ENCODE data around the gene ARHGAP15. TPM values are rescaled to one million over a fixed set of nuclear protein-coding genes. Genes with fewer than 3 reads are reported as not detected.

The ARHGAP15 gene
- total RNA-seq, 4 donors from 2014 or later, result 3.4 to 9.3 (median 6.4) TPM

- no peaks in the 10 kb centered on the region for H3K27me3 ChIP-seq
- 78 to 80% methylated on average over 2 to 5 of the region's 5 CpGs for WGBS, 2 donors (ENCODE audit: low coverage in 1 of 2)
- no peak for ATAC-seq
- no peaks in the 10 kb centered on the region for H3K36me3 ChIP-seq
- H3K4me1 ChIP-seq, result peaks cover 0 to 2% (median 0%) of the 10 kb centered on the region in 3 donors
- TF ChIP-seq POLR2A (IDR thresholded peaks at IDR 0.05), result no peak
- no peak for TF ChIP-seq EP300 (IDR thresholded peaks at IDR 0.05)
- no peak for TF ChIP-seq CTCF (IDR thresholded peaks at IDR 0.05)
- no peak for TF ChIP-seq POLR2AphosphoS5 (IDR thresholded peaks at IDR 0.05)
- H3K4me3 ChIP-seq, result no peak overlapping the region
- no peaks in the 10 kb centered on the region for H3K9me3 ChIP-seq
- H3K27ac ChIP-seq, result no peak overlapping the region
Measured at GRCh38 chr2:143679617-143680016, 550.4 kb downstream of the ARHGAP15 start.

GRCh38 chr2:143680885-143681405 lies 551.7 kb downstream of the ARHGAP15 start:
- Histone ChIP-seq H3K27me3 (no peaks in the 10 kb centered on the region), H3K4me1 (peaks cover 0 to 8% (median 3%) of the 10 kb centered on the region in 3 donors), H3K27ac (no peak overlapping the region), H3K9me3 (no peaks in the 10 kb centered on the region), H3K4me3 (no peak overlapping the region), H3K36me3 (no peaks in the 10 kb centered on the region)
- WGBS, 2 donors (ENCODE audit: low coverage in 1 of 2), result 93 to 100% methylated on average over 1 to 3 of the region's 3 CpGs
- no peak for ATAC-seq
- no peak for TF ChIP-seq POLR2A (IDR thresholded peaks at IDR 0.05)
- TF ChIP-seq POLR2AphosphoS5 (IDR thresholded peaks at IDR 0.05), result no peak
- TF ChIP-seq CTCF (IDR thresholded peaks at IDR 0.05), result no peak
- TF ChIP-seq EP300 (IDR thresholded peaks at IDR 0.05), result no peak

- TF ChIP-seq EP300 (IDR thresholded peaks at IDR 0.05) (no peak), POLR2A (IDR thresholded peaks at IDR 0.05) (no peak), CTCF (IDR thresholded peaks at IDR 0.05) (no peak), POLR2AphosphoS5 (IDR thresholded peaks at IDR 0.05) (no peak)
- Histone ChIP-seq H3K4me3 (no peak overlapping the region), H3K4me1 (peaks cover 0 to 8% (median 3%) of the 10 kb centered on the region in 3 donors), H3K36me3 (no peaks in the 10 kb centered on the region), H3K9me3 (no peaks in the 10 kb centered on the region), H3K27me3 (no peaks in the 10 kb centered on the region), H3K27ac (no peak overlapping the region)
- no peak for ATAC-seq
- 64 to 87% methylated on average over 5 of the region's 5 CpGs for WGBS, 2 donors (ENCODE audit: low coverage in 1 of 2)
Measured at GRCh38 chr2:143682436-143683055, 553.3 kb downstream of the ARHGAP15 start.

DNA sequence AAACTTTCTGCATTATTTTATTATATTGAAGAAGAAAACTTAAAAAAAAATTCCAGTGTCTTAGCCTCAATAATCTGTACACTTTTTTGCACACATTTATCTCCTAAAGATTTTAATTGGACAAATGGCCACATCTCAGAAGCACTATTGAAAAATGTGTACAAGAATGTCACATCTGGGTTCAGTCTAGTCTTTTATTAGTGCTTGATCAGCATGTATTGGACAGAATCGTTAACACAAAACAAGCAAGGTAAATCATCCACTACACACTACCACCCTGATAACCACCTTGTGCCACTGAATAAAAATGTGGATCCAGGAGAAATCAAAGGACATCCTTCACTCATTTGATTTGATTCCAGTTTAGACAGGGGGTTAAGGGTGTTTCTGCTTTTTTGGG lies 554.8 kb downstream of the ARHGAP15 start:
- no peak for ATAC-seq
- H3K4me1 ChIP-seq, result peaks cover 0 to 8% (median 3%) of the 10 kb centered on the region in 3 donors
- H3K9me3 ChIP-seq, result no peaks in the 10 kb centered on the region
- no peak for TF ChIP-seq POLR2AphosphoS5 (IDR thresholded peaks at IDR 0.05)
- no peak for TF ChIP-seq POLR2A (IDR thresholded peaks at IDR 0.05)
- no peak for TF ChIP-seq EP300 (IDR thresholded peaks at IDR 0.05)
- TF ChIP-seq CTCF (IDR thresholded peaks at IDR 0.05), result no peak
- H3K27ac ChIP-seq, result no peak overlapping the region
- H3K27me3 ChIP-seq, result no peaks in the 10 kb centered on the region
- no peaks in the 10 kb centered on the region for H3K36me3 ChIP-seq
- no peak overlapping the region for H3K4me3 ChIP-seq
- WGBS, 2 donors (ENCODE audit: low coverage in 1 of 2), result 82 to 88% methylated on average over 1 of the region's 1 CpG

All from gastroesophageal sphincter (tissue), 4 donors.